HCT116 (cell line): ENCODE measurements around the gene MYO1G. TPM values are rescaled to one million over a fixed set of nuclear protein-coding genes. Genes with fewer than 3 reads are reported as not detected.

ENCODE experiments used
- ATAC-seq: fragments of 200-7000 bp; cut with Tn5 transposase; 2 replicates; pipeline ENCODE4 v1.9.1; 2020; ENCODE audit warnings: mild to moderate bottlenecking, moderate library complexity
- BruUV-seq: library from RNA; stranded (reverse); fragments of 400-500 nt; replicated peaks from 2 replicates; lab custom pipeline; 2021; lab: Mats Ljungman, UMichigan
- CTCF ChIA-PET: fragments of 300-600 bp; sonication (Branson Sonifier 250); formaldehyde crosslinking; loops from one replicate; lab custom pipeline; 2021; ENCODE audit warnings: antibody characterized with exemption; lab: Charles Lee
- POLR2A ChIA-PET: fragments of 300-600, 350-600 bp; sonication (Branson Sonifier 250); formaldehyde crosslinking; loops from one replicate; lab custom pipeline; 2021; ENCODE audit warnings: antibody characterized with exemption; lab: Charles Lee
- RAD21 ChIA-PET, 2 experiments: fragments of 300-600 bp; sonication (Branson Sonifier 250); formaldehyde crosslinking; loops; one replicate each; lab custom pipeline; 2023; ENCODE audit warnings: low total read pairs in 2 of 2; ENCODE audit not compliant: uncharacterized antibody in 2 of 2, unreplicated experiment in 2 of 2, low non-redundant PET in 1 of 2; lab: Charles Lee
- DNase-seq: peaks from one replicate; pipeline ENCODE4 v3.0.0-alpha.2; 2010; ENCODE audit warnings: low read depth, low spot score
- H2AFZ ChIP-seq: fragments of 200-600 bp; shearing (Covaris generic), sonication (generic); 2 replicates; pipeline ENCODE4 v1.6.1; 2017; ENCODE audit warnings: low read depth, mixed run types, mixed read lengths, antibody characterized with exemption, low read length; ENCODE audit not compliant: poor library complexity, severe bottlenecking
- H3K27ac ChIP-seq: 2 replicates; pipeline ENCODE4 v1.5.1; 2012; ENCODE audit warnings: low read depth, low read length
- H3K27me3 ChIP-seq: fragments of 200-600 bp; sonication (generic); 2 replicates; pipeline ENCODE4 v1.6.1; 2016; ENCODE audit warnings: mixed run types, low read length, mixed read lengths; ENCODE audit not compliant: insufficient read depth
- H3K36me3 ChIP-seq, 2 experiments: fragments of 200-500 bp in 1 of 2; fragments of 200-600 bp in 1 of 2; sonication (Bioruptor generic) in 1 of 2; sonication (generic) in 1 of 2; 2 replicates each; pipeline versions ENCODE4 v1.5.1 to v1.6.1; 2014 to 2016; ENCODE audit warnings: low read length in 2 of 2, inconsistent platforms in 1 of 2, mixed read lengths in 1 of 2, mixed run types in 1 of 2; ENCODE audit not compliant: insufficient read depth in 2 of 2, control insufficient read depth in 1 of 2
- H3K4me1 ChIP-seq, 2 experiments: fragments of 200-600 bp in 1 of 2; sonication (generic) in 1 of 2; 2 replicates each; pipeline versions ENCODE4 v1.5.1 to v1.6.1; 2012 to 2017; ENCODE audit warnings: low read length in 2 of 2, inconsistent platforms in 1 of 2, mild to moderate bottlenecking in 1 of 2, mixed read lengths in 1 of 2, mixed run types in 1 of 2, moderate library complexity in 1 of 2; ENCODE audit not compliant: insufficient read depth in 2 of 2, control insufficient read depth in 1 of 2
- H3K4me2 ChIP-seq: fragments of 200-600 bp; sonication (generic); 2 replicates; pipeline ENCODE4 v1.6.1; 2017; ENCODE audit warnings: mixed run types, low read length, mixed read lengths
- H3K4me3 ChIP-seq, 2 experiments: fragments of 200-600 bp in 1 of 2; sonication (generic) in 1 of 2; replicated peaks in 1 of 2; 2 replicates each; pipeline ENCODE4 v1.5.1; 2011 to 2016; ENCODE audit warnings: low read length in 2 of 2, control low read depth in 1 of 2, low read depth in 1 of 2, mild to moderate bottlenecking in 1 of 2, mixed read lengths in 1 of 2, mixed run types in 1 of 2
- H3K79me2 ChIP-seq: fragments of 200-600 bp; sonication (generic); 2 replicates; pipeline ENCODE4 v1.6.1; 2017; ENCODE audit warnings: mild to moderate bottlenecking, mixed run types, low read length, moderate library complexity, mixed read lengths; ENCODE audit not compliant: insufficient read depth
- H3K9ac ChIP-seq: fragments of 200-600 bp; sonication (generic); 2 replicates; pipeline ENCODE4 v1.6.1; 2016; ENCODE audit warnings: low read length, mixed read lengths
- H3K9me2 ChIP-seq: fragments of 200-600 bp; sonication (generic), shearing (Covaris generic); 2 replicates; pipeline ENCODE4 v1.6.1; 2017; ENCODE audit warnings: mixed run types, mild to moderate bottlenecking, moderate library complexity; ENCODE audit not compliant: insufficient read depth
- H3K9me3 ChIP-seq, 2 experiments: fragments of 200-500 bp in 1 of 2; fragments of 200-600 bp in 1 of 2; sonication (Bioruptor generic) in 1 of 2; sonication (generic) in 1 of 2; 2 replicates each; pipeline ENCODE4 v1.6.1; 2014 to 2017; ENCODE audit warnings: low read length in 2 of 2, mixed read lengths in 2 of 2, inconsistent platforms in 1 of 2, low read depth in 1 of 2, mild to moderate bottlenecking in 1 of 2, mixed run types in 1 of 2, moderate library complexity in 1 of 2; ENCODE audit not compliant: control insufficient read depth in 1 of 2, insufficient read depth in 1 of 2
- H4K20me1 ChIP-seq: fragments of 200-600 bp; sonication (generic), shearing (Covaris generic); 2 replicates; pipeline ENCODE4 v1.6.1; 2017; ENCODE audit warnings: mixed run types, mild to moderate bottlenecking, moderate library complexity; ENCODE audit not compliant: insufficient read depth
- ATF3 ChIP-seq: IDR thresholded peaks from 2 replicates; pipeline ENCODE4 v1.6.1; 2012
- CBX3 ChIP-seq: IDR thresholded peaks from 2 replicates; pipeline ENCODE4 v1.6.1; 2012; ENCODE audit warnings: low read depth
- CEBPB ChIP-seq: IDR thresholded peaks from 2 replicates; pipeline ENCODE4 v1.6.1; 2012; ENCODE audit warnings: low read depth
- CTCF ChIP-seq, 3 experiments: fragments of 200-600 bp in 1 of 3; sonication (generic) in 1 of 3; IDR thresholded peaks in 2 of 3; conservative IDR thresholded peaks in 1 of 3; 2 replicates each; pipeline ENCODE4 v1.5.1; 2012 to 2017; ENCODE audit warnings: low read depth in 2 of 3, low read length in 2 of 3, antibody characterized with exemption in 1 of 3, borderline replicate concordance in 1 of 3, control low read depth in 1 of 3, mild to moderate bottlenecking in 1 of 3, mixed read lengths in 1 of 3, mixed run types in 1 of 3, moderate library complexity in 1 of 3; ENCODE audit not compliant: insufficient read depth in 1 of 3
- EGR1 ChIP-seq: IDR thresholded peaks from 2 replicates; pipeline ENCODE4 v1.6.1; 2012; ENCODE audit warnings: low read depth
- ELF1 ChIP-seq: IDR thresholded peaks from 2 replicates; pipeline ENCODE4 v1.6.1; 2012; ENCODE audit warnings: low read depth, borderline replicate concordance
- FOSL1 ChIP-seq: IDR thresholded peaks from 2 replicates; pipeline ENCODE4 v1.6.1; 2012; ENCODE audit warnings: low read depth
- MAX ChIP-seq: IDR thresholded peaks from 2 replicates; pipeline ENCODE4 v1.6.1; 2012
- POLR2A ChIP-seq: IDR thresholded peaks from 2 replicates; pipeline ENCODE4 v1.7.0; 2011; ENCODE audit warnings: borderline replicate concordance; ENCODE audit not compliant: insufficient read depth, insufficient read length; ENCODE audit errors: extremely low read depth
- POLR2AphosphoS5 ChIP-seq: IDR thresholded peaks from 2 replicates; pipeline ENCODE4 v1.6.1; 2011; ENCODE audit warnings: mild to moderate bottlenecking, low read depth, low read length, moderate library complexity
- RAD21 ChIP-seq: IDR thresholded peaks from 2 replicates; pipeline ENCODE4 v1.6.1; 2012; ENCODE audit warnings: low read depth, mild to moderate bottlenecking
- REST ChIP-seq: IDR thresholded peaks from 2 replicates; pipeline ENCODE4 v1.6.1; 2012; ENCODE audit warnings: low read depth
- SIN3A ChIP-seq: IDR thresholded peaks from 2 replicates; pipeline ENCODE4 v1.6.1; 2012; ENCODE audit warnings: low read depth
- SP1 ChIP-seq: IDR thresholded peaks from 2 replicates; pipeline ENCODE4 v1.6.1; 2012; ENCODE audit warnings: low read depth
- SRF ChIP-seq: IDR thresholded peaks from 2 replicates; pipeline ENCODE4 v1.6.1; 2012; ENCODE audit warnings: low read depth
- TCF7L2 ChIP-seq: IDR thresholded peaks from 2 replicates; pipeline ENCODE4 v1.7.0; 2011; ENCODE audit warnings: borderline replicate concordance, inconsistent platforms; ENCODE audit not compliant: insufficient read depth, insufficient read length; ENCODE audit errors: extremely low read depth
- YY1 ChIP-seq: IDR thresholded peaks from 2 replicates; pipeline ENCODE4 v1.6.1; 2011; ENCODE audit warnings: low read length, low read depth, moderate library complexity, mild to moderate bottlenecking; ENCODE audit not compliant: insufficient replicate concordance; ENCODE audit errors: extremely low read depth
- ZFX ChIP-seq: fragments of 450-650 bp; IDR thresholded peaks from 2 replicates; pipeline ENCODE4 v1.6.1; 2017
- ZNF274 ChIP-seq: fragments of 200-500 bp; sonication (Bioruptor generic); IDR thresholded peaks from 2 replicates; pipeline ENCODE4 v1.6.1; 2014; ENCODE audit warnings: mild to moderate bottlenecking, low read depth, low read length, inconsistent platforms
- intact Hi-C: fragments of 100-400 bp; cut with micrococcal nuclease; formaldehyde crosslinking; loops from 2 replicates; pipeline ENCODE4 v1.10.0; 2022
- total RNA-seq: library from RNA; stranded (reverse); gene quantifications from one replicate; pipeline ENCODE4 v1.2.1, GENCODE V29; 2021; ENCODE audit not compliant: unreplicated experiment

Gene MYO1G
- total RNA-seq, 1 experiment from 2014 or later = 0.74 TPM

GRCh38 chr7:44962483-44963251, 16.1 kb downstream of the MYO1G start:
- no peak for DNase-seq
- RAD21 ChIA-PET = no interaction called here
- no peaks in the 10 kb centered on the region for H4K20me1 ChIP-seq
- H3K27ac ChIP-seq = no peak overlapping the region
- H3K4me3 ChIP-seq = no peak overlapping the region
- no peak overlapping the region for H2AFZ ChIP-seq
- H3K9me2 ChIP-seq = no peaks in the 10 kb centered on the region
- no TSS peak for BruUV-seq
- CTCF ChIA-PET = no interaction called here
- no peaks in the 10 kb centered on the region for H3K9me3 ChIP-seq
- H3K36me3 ChIP-seq = no peaks in the 10 kb centered on the region
- H3K9ac ChIP-seq = no peak overlapping the region
- no peaks in the 10 kb centered on the region for H3K27me3 ChIP-seq
- H3K4me1 ChIP-seq = peaks cover 3 to 5% of the 10 kb centered on the region in 2 experiments; a peak in 2 of 4 replicates
- TF ChIP-seq SP1 (no peak), REST (no peak), MAX (no peak), CBX3 (no peak), CTCF (IDR thresholded peaks at IDR 0.05 in 2 of 3, conservative IDR thresholded peaks at IDR 0.05 in 1 of 3; ENCODE audit: borderline replicate concordance in 1 of 3, insufficient read depth in 1 of 3, low read depth in 2 of 3, low read length in 2 of 3) (no peak), POLR2AphosphoS5 (no peak), SIN3A (no peak), ZNF274 (no peak), EGR1 (no peak), RAD21 (no peak), SRF (no peak), ZFX (no peak), ELF1 (no peak), TCF7L2 (no peak), ATF3 (no peak), FOSL1 (no peak), YY1 (no peak), CEBPB (no peak), POLR2A (no peak)
- TF ChIP-seq, all 23 proteins: peak for 0
- no peak for ATAC-seq
- no peak overlapping the region for H3K4me2 ChIP-seq
- no peaks in the 10 kb centered on the region for H3K79me2 ChIP-seq
- intact Hi-C loops = loop anchor here (10.0 kb wide), 1 partner anchor 378 kb away; the partner anchor contains the start of gene TMED4
- POLR2A ChIA-PET = no interaction called here
